ENCODE results near the gene PCDHGA6.
"Not testable (repeated sequence)": the region's sequence is repeated elsewhere in the genome, so short reads cannot be mapped to it uniquely, and the experiment has no call there.

PCDHGA6 gene

DNA sequence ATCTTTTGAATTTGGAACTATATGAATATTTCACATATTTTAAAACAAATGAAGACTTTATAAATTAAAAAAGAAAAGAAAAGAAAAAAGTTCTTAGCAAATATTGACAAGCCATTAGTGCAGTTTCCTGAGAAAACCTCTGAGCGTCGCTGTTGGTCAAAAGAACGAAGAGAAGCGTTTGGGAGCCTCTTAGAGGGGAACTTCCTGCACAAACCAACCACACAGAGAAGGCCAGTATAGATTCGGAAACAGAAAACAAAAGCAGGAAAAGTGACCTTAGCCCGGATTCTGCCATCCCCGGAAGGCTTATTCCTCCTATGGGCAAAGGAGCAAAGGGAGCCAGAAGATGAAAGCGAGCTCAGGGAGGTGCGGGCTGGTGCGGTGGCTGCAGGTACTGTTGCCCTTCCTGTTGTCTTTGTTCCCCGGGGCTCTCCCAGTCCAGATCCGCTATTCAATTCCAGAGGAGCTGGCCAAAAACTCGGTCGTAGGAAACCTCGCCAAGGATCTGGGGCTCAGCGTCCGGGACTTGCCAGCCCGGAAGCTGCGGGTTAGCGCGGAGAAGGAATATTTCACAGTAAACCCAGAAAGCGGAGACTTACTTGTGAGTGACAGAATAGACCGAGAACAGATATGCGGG, 13.8 kb upstream of the PCDHGA6 start, which contains the start of gene PCDHGB2:
Gene PCDHGB2, plus strand, starts transcription at position 205 of the 637 bp plus-strand sequence. Its CDS starts 142 bp downstream, at position 347.
- DNase-seq (ENCODE audit: low read depth in 2 of 3, low spot score in 2 of 3) = no peak

DNA sequence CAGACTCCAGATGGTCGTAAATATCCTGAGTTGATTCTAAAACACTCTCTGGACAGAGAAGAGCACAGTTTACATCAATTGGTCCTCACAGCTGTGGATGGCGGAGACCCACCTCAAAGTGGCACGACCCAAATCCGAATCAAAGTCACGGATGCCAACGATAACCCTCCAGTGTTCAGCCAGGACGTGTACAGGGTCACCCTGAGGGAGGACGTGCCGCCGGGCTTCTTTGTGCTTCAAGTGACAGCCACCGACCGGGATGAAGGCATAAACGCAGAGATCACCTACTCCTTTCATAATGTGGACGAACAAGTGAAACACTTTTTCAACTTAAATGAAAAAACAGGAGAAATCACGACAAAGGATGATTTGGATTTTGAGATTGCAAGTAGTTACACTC, 13.0 kb upstream of the PCDHGA6 start:
- DNase-seq (ENCODE audit: low read depth in 2 of 3, low spot score in 2 of 3) = no peak

DNA sequence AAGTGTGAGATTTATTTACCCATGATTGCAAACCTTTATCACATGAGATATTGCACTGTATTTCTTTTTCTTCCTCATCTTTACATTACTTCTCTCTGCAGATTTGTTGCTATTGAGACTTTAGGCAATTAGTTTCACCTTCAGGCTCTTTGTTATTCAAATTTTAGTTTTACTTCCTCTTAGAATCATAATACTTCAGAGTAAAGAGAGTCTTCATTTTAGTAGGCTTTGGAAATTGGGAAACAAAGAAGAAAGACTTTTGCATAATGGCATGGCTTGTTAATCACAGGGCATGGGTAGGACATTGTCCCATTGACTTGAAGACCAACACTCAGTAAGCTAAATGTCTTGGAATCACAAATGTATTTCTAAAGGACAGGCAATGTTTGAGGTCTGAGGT, 11.0 kb upstream of the PCDHGA6 start:
- DNase-seq (ENCODE audit: low read depth in 2 of 3, low spot score in 2 of 3) = no peak

DNA sequence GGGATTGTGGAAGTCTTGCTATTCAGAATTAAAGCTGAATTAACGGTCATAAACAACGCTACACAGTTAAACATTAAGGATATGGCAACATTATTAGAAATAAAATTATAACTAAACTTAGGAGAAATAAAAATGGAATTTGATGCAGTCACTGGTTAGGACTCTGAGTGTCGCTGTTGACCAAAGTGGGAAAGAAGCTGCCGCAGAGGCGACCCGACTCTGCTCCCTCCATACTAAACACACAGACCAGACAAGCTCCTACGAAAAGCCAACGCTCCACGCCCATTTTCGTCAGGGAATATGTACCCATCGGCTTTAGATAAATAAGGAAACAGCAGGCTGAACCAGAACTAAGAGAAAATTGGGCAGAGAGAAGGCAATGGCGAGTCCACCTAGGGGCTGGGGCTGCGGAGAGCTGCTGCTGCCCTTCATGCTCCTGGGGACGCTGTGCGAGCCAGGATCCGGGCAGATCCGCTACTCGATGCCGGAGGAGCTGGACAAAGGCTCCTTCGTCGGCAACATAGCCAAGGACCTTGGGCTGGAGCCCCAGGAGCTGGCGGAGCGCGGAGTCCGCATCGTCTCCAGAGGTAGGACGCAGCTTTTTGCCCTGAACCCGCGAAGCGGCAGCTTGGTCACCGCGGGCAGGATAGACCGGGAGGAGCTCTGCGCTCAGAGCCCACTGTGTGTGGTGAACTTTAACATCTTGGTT, 9.6 kb upstream of the PCDHGA6 start, which contains the start of gene PCDHGA5:
Gene PCDHGA5, plus strand, starts transcription at position 211 of the 709 bp plus-strand sequence. Its CDS starts 169 bp downstream, at position 380.
- DNase-seq (ENCODE audit: low read depth in 2 of 3, low spot score in 2 of 3) = no peak

DNA sequence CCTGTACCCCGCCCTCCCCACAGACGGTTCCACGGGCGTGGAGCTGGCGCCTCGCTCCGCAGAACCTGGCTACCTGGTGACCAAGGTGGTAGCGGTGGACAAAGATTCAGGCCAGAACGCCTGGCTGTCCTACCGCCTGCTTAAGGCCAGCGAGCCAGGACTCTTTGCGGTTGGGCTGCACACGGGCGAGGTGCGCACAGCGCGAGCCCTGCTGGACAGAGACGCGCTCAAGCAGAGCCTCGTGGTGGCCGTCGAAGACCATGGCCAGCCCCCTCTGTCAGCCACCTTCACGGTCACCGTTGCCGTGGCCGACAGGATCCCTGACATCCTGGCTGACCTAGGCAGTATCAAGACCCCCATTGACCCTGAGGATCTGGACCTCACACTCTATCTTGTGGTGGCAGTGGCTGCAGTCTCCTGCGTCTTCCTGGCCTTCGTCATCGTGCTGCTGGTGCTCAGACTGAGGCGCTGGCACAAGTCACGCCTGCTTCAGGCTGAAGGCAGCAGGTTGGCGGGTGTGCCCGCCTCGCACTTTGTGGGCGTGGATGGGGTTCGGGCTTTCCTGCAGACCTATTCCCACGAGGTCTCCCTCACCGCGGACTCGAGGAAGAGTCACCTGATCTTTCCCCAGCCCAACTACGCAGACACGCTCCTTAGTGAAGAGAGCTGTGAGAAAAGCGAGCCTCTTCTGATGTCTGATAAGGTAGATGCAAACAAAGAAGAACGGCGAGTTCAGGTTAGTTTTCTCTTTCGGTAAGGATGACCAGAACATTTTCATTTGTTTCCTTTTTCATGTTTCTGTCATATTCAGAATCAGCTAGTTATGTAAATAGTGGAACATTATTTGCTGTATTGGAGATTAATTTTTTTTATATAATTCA, 7.4 kb upstream of the PCDHGA6 start:
- no peak for DNase-seq (ENCODE audit: low read depth in 2 of 3, low spot score in 2 of 3)

DNA sequence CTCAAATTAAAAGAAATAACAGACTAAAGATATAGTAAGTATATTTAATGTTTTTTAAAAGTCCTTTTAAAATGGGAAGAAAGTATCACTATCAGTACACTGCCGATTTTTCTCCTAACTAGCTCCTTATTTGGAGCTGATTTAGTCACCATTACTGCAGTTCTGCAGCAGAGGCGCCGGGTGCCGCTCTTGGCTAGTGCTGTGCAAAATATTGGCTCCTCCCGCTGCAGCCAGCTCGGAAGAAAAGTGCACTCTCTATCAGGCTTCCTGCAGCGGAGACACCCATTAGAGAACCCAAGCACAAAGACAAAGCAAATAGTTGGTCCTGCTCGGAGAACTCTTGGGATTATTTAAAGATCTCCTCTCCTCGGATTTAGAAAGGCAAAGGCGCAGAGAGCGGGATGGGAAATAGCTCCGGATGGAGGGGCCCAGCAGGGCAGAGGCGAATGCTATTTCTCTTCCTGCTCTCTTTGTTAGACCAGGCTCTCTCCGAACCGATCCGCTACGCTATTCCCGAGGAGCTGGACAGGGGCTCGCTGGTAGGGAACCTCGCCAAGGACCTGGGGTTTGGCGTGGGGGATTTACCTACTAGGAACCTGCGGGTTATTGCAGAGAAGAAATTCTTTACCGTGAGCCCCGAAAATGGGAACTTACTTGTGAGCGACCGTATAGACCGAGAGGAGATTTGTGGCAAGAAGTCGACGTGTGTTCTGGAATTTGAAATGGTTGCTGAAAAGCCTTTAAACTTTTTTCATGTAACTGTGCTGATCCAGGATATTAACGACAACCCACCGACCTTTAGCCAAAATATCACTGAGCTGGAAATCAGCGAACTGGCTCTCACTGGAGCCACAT, 3.5 kb upstream of the PCDHGA6 start, which contains the start of gene PCDHGB3:
Gene PCDHGB3, plus strand, starts transcription at position 249 of the 855 bp plus-strand sequence. Its CDS starts 153 bp downstream, at position 402.
- no peak for DNase-seq (ENCODE audit: low read depth in 2 of 3, low spot score in 2 of 3)

DNA sequence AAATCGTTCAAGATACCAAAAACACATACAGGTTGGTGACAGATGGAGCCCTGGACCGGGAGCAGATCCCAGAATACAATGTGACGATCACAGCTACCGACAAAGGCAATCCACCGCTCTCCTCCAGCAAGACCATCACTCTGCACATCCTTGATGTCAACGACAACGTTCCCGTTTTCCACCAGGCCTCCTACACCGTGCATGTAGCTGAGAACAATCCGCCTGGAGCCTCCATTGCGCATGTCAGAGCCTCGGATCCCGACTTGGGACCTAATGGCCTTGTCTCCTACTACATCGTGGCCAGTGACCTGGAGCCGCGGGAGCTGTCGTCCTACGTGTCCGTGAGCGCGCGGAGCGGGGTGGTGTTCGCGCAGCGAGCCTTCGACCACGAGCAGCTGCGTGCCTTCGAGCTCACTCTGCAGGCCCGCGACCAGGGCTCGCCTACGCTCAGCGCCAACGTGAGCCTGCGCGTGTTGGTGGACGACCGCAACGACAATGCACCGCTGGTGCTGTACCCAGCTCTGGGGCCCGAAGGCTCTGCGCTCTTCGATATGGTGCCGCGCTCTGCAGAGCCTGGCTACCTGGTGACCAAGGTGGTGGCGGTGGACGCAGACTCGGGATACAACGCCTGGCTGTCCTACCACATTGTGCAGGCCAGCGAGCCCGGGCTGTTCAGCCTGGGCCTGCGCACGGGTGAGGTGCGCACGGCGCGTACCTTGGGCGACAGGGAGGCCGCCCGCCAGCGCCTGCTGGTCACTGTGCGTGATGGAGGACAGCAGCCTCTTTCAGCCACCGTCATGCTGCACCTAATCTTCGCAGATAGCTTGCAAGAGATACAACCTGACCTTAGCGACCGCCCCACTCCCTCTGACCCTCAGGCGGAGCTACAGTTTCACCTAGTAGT, 1.9 kb upstream of the PCDHGA6 start:
- DNase-seq (ENCODE audit: low read depth in 2 of 3, low spot score in 2 of 3) = no peak

DNA sequence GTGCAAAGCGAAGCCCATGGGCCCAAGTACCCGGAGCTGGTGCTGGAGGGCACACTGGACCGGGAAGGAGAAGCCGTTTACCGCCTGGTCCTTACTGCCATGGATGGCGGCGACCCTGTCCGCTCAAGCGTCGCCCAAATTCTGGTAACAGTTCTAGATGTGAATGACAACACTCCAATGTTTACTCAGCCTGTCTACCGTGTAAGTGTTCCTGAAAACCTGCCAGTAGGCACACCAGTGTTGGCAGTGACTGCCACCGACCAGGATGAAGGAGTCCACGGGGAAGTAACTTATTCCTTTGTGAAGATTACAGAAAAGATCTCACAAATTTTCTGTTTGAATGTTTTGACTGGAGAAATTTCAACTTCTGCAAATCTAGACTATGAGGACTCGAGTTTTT, 936 bp downstream of the PCDHGA6 start:
- DNase-seq (ENCODE audit: low read depth in 2 of 3, low spot score in 2 of 3) = no peak

DNA sequence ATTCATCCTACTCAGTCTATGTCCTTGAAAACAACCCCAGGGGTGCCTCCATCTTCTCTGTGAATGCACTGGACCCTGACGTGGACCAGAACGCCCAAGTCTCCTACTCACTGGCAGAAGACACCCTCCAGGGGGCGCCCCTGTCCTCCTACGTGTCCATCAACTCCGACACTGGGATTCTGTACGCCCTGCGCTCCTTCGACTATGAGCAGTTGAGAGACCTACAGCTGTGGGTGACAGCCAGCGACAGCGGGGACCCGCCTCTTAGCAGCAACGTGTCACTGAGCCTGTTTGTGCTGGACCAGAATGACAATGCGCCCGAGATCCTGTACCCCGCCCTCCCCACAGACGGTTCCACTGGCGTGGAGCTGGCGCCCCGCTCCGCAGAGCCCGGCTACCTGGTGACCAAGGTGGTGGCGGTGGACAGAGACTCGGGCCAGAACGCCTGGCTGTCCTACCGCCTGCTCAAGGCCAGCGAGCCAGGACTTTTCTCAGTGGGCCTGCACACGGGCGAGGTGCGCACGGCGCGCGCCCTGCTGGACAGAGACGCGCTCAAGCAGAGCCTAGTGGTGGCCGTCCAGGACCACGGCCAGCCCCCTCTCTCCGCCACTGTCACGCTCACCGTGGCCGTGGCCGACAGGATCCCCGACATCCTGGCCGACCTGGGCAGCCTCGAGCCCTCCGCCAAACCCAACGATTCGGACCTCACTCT, 1.9 kb downstream of the PCDHGA6 start:
- not testable (repeated sequence) for DNase-seq (ENCODE audit: low read depth in 2 of 3, low spot score in 2 of 3)

DNA sequence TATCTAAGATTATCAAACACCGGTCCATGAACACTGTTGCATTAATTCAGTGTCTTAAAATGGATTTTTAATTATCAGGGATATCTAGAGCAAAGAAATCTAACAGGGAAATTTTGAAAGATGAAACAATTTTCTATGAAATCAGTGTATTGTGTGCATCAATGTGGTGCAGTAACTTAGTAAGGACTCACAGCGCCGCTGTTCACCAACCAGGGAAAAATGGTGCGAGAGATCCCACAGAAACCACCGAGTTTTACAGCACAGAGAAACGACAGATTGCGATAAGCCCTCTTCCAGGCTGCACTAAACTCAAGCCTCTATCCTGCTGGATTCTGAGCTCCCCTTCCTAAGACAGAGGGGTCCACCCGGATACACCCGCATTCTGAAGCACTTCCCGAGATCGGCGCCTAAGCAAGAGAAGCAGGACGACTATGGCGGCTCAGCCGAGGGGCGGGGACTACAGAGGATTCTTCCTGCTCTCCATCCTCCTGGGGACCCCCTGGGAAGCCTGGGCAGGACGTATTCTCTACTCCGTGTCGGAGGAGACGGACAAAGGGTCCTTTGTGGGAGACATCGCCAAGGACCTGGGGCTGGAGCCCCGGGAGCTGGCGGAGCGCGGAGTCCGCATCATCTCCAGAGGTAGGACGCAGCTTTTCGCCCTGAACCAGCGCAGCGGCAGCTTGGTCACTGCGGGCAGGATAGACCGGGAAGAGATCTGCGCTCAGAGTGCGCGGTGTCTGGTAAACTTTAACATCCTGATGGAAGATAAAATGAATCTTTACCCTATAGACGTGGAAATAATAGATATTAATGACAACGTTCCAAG, 9.0 kb downstream of the PCDHGA6 start, which contains the start of gene PCDHGA7:
Gene PCDHGA7, plus strand, starts transcription at position 274 of the 826 bp plus-strand sequence. Its CDS starts 158 bp downstream, at position 432.
- no peak for DNase-seq (ENCODE audit: low read depth in 2 of 3, low spot score in 2 of 3)

DNA sequence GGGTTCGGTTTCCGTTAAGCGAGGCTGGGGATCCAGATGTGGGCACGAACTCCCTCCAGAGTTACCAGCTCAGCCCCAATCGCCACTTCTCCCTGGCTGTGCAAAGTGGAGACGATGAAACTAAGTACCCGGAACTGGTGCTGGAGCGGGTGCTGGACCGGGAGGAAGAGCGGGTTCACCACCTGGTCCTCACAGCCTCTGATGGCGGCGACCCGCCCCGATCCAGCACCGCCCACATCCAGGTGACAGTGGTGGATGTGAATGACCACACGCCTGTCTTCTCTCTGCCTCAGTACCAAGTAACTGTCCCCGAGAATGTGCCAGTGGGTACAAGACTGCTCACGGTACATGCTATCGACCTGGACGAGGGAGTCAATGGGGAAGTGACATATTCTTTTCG, 9.7 kb downstream of the PCDHGA6 start:
- DNase-seq (ENCODE audit: low read depth in 2 of 3, low spot score in 2 of 3) = no peak

DNA sequence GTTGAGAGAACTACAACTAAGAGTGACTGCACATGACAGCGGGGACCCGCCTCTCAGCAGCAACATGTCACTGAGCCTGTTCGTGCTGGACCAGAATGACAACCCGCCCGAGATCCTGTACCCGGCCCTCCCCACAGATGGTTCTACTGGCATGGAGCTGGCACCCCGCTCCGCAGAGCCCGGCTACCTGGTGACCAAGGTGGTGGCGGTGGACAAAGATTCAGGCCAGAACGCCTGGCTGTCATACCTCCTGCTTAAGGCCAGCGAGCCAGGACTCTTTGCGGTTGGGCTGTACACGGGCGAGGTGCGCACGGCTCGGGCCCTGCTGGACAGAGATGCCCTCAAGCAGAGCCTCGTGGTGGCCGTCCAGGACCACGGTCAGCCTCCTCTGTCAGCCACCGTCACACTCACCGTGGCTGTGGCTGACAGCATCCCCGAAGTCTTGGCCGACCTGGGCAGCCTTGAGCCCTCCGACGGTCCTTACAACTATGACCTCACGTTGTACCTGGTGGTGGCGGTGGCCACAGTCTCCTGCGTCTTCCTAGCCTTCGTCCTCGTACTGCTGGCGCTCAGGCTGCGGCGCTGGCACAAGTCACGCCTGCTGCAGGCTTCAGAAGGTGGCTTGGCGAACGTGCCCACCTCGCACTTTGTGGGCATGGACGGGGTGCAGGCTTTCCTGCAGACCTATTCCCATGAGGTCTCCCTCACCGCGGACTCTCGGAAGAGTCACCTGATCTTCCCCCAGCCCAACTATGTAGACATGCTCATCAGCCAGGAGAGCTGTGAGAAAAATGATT, 11.0 kb downstream of the PCDHGA6 start:
- no peak for DNase-seq (ENCODE audit: low read depth in 2 of 3, low spot score in 2 of 3)

DNA sequence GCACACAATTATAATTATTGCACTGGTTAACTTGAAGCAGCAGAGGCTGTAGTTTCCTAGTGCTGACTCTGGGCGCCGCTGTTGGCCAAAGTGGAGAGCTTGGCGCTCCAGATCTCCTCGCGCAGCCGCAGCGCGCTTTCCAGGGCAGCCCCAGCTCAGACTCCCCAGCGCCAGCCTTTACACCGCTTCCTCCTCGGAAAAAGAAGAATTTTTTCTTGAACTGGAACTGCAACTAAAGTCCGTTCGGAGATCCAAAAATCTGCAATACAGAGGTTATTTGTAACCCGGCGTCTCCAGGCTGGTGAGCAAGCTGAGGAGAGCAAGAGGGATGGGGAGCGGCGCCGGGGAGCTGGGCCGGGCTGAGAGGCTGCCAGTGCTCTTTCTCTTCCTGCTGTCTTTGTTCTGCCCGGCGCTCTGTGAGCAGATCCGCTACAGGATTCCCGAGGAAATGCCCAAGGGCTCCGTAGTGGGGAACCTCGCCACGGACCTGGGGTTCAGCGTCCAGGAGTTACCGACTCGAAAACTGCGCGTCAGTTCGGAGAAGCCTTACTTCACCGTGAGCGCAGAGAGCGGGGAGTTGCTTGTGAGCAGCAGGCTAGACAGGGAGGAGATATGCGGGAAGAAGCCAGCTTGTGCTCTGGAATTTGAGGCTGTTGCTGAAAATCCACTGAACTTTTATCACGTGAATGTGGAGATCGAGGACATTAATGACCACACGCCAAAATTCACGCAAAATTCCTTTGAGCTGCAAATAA, 14.0 kb downstream of the PCDHGA6 start, which contains the start of gene PCDHGB4:
Gene PCDHGB4, plus strand, starts transcription at position 142 of the 755 bp plus-strand sequence. Its CDS starts 187 bp downstream, at position 329.
- not testable (repeated sequence) for DNase-seq (ENCODE audit: low read depth in 2 of 3, low spot score in 2 of 3)

DNA sequence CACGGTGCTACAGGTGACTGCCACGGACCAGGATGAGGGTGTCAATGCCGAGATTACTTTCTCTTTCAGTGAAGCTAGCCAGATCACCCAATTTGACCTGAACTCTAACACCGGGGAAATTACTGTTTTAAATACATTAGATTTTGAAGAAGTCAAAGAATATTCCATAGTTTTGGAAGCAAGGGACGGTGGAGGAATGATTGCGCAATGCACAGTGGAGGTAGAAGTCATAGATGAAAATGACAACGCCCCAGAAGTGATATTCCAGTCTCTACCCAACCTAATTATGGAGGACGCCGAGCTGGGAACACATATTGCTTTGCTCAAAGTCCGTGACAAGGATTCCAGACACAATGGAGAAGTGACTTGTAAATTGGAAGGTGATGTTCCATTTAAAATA, 15.0 kb downstream of the PCDHGA6 start:
- DNase-seq (ENCODE audit: low read depth in 2 of 3, low spot score in 2 of 3) = no peak

DNA sequence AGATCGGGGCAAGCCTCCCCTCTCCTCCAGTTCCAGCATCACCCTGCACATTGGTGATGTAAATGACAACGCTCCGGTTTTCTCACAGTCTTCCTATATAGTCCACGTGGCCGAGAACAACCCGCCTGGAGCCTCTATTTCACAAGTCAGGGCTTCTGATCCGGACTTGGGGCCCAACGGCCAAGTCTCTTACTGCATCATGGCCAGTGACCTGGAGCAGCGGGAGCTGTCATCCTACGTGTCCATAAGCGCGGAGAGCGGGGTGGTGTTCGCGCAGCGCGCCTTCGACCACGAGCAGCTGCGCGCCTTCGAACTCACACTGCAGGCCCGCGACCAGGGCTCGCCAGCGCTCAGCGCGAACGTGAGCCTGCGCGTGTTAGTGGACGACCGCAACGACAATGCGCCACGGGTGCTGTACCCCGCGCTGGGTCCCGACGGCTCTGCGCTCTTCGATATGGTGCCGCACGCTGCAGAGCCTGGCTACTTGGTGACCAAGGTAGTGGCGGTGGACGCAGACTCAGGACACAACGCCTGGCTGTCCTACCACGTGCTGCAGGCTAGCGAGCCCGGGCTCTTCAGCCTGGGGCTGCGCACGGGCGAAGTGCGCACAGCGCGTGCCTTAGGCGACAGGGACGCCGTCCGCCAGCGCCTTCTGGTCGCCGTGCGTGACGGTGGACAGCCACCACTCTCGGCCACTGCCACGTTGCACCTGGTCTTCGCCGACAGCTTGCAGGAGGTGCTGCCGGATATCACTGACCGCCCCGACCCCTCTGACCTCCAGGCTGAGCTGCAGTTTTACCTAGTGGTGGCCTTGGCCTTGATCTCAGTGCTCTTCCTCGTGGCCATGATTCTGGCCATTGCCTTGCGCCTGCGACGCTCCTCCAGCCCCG, 15.7 kb downstream of the PCDHGA6 start:
- DNase-seq (ENCODE audit: low read depth in 2 of 3, low spot score in 2 of 3) = no peak
